ENCODE data around the gene ITGB6.

DNA sequence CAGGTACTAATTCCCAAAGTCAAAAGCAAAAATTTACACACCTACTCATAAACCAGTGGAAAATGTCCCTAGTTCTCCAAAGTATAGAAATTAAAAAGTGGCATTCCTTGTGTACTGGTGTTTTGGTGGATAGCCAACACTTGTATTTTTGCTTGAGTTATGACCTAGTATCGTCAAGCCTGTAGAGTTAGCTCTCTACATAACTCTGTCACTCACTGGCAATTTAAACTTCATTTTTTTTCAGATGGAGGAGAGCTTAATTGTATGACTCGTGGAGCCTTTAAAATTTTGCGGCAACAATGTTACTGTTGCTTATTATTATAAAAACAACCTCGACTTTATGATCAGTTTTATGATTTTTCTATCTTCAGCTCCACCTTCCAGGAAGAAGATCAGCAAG, 58.7 kb downstream of the ITGB6 start:
- TF ChIP-seq, protein P1, sequence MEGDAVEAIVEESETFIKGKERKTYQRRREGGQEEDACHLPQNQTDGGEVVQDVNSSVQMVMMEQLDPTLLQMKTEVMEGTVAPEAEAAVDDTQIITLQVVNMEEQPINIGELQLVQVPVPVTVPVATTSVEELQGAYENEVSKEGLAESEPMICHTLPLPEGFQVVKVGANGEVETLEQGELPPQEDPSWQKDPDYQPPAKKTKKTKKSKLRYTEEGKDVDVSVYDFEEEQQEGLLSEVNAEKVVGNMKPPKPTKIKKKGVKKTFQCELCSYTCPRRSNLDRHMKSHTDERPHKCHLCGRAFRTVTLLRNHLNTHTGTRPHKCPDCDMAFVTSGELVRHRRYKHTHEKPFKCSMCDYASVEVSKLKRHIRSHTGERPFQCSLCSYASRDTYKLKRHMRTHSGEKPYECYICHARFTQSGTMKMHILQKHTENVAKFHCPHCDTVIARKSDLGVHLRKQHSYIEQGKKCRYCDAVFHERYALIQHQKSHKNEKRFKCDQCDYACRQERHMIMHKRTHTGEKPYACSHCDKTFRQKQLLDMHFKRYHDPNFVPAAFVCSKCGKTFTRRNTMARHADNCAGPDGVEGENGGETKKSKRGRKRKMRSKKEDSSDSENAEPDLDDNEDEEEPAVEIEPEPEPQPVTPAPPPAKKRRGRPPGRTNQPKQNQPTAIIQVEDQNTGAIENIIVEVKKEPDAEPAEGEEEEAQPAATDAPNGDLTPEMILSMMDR (IDR thresholded peaks at IDR 0.05; ENCODE audit: low read depth, low read length) = no peak
- no peak for TF ChIP-seq POLR2A (IDR thresholded peaks at IDR 0.05; ENCODE audit: extremely low read depth, insufficient read length)

Data from NB4 (cell line).